Astrocyte (in vitro differentiated cells and primary cell): ENCODE data around the gene PPIL6.

Experiments used
- CTCF ChIP-seq: IDR thresholded peaks from 2 replicates; pipeline ENCODE4 v1.5.1; 2011; ENCODE audit warnings: low read depth, mild to moderate bottlenecking, inconsistent platforms, low read length, moderate library complexity; ENCODE audit not compliant: insufficient read depth
- EZH2 ChIP-seq: IDR thresholded peaks from 2 replicates; pipeline ENCODE4 v1.6.1; 2012; ENCODE audit warnings: mild to moderate bottlenecking, low read length, inconsistent platforms; ENCODE audit not compliant: insufficient read depth

DNA sequence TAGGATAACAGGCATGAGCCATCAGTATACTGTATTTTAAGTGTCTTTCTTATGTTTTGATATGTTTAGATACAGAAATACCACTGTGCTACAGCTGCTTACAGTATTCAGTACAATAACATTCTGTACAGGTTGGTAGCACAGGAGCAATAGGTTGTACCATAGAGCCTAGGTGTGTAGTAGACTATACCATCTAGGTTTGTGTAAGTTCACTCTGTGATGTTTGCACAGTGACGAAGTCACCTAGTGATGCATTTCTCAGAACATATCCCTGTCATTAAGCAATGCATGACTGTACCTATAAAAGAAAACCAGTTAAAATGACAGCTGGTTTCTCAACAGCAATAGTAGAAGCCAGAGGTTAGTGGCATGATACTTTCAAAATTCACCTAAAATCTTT lies 45.6 kb upstream of the PPIL6 start:
- TF ChIP-seq CTCF (no peak), EZH2 (no peak)
